Measurements from ENCODE around the gene HYAL3.

HYAL3 gene

GRCh38 chr3:50314342-50314741 is 15.1 kb upstream of the HYAL3 start:
- TF ChIP-seq GATA2 (IDR thresholded peaks at IDR 0.05; ENCODE audit: low read depth, low read length) (no peak), GATA3 (IDR thresholded peaks at IDR 0.05; ENCODE audit: low read depth, low read length) (no peak)

GRCh38 chr3:50304601-50305000 is 5.4 kb upstream of the HYAL3 start:
- no peak for TF ChIP-seq GATA2 (IDR thresholded peaks at IDR 0.05; ENCODE audit: low read depth, low read length)
- no peak for TF ChIP-seq GATA3 (IDR thresholded peaks at IDR 0.05; ENCODE audit: low read depth, low read length)

DNA sequence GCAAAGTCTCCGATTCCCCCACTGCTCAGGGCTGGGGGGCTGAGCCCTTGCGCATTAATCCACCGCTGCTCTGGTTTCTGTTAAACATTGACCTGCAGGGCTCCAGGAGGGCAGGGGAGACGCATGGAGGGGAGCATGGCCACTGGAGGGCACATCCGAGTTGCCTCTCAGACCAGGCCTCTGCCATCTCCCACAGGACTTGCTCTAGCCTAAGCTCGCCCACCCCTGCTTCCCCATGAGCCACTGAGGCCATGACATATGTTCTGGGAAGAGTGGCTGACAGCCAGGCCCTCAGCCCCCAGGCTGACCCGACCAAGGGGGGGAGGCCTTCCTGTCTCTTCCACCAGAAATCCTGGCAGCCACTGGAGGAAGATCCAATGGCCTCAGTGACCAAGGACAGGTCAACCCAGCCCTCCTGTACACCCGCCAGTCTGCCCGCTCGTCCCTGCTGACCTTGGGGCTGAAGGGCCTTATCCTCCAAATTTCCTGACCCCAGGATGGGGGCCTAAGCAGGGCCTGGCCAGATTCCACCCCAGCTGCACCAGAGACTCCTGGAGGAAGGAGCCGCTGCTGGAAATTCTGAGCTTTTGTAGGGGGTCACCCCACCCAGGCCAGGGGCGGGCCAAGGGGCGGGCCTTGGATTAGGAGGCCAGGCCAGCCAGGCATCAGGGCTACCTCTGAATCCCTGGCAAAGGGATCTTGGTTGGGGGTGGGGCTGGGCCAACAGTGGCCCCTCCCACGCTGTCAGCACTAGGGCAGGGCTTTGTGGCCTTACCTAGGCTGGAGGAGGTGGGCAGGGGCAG is 4.0 kb upstream of the HYAL3 start, which contains the start of gene HYAL1:
HYAL1 (minus strand) TSS at position 562 of the 803 bp plus-strand sequence. CDS start 618 bp downstream, outside the sequence.
- TF ChIP-seq GATA3 (IDR thresholded peaks at IDR 0.05; ENCODE audit: low read depth, low read length) = no peak
- TF ChIP-seq GATA2 (IDR thresholded peaks at IDR 0.05; ENCODE audit: low read depth, low read length) = no peak

GRCh38 chr3:50302095-50303012 is 3.1 kb upstream of the HYAL3 start:
- TF ChIP-seq GATA2 (IDR thresholded peaks at IDR 0.05; ENCODE audit: low read depth, low read length) (no peak), GATA3 (IDR thresholded peaks at IDR 0.05; ENCODE audit: low read depth, low read length) (no peak)

- TF ChIP-seq GATA3 (IDR thresholded peaks at IDR 0.05; ENCODE audit: low read depth, low read length) (no peak), GATA2 (IDR thresholded peaks at IDR 0.05; ENCODE audit: low read depth, low read length) (no peak)
Measured at GRCh38 chr3:50300681-50301254, 1.6 kb upstream of the HYAL3 start.

DNA sequence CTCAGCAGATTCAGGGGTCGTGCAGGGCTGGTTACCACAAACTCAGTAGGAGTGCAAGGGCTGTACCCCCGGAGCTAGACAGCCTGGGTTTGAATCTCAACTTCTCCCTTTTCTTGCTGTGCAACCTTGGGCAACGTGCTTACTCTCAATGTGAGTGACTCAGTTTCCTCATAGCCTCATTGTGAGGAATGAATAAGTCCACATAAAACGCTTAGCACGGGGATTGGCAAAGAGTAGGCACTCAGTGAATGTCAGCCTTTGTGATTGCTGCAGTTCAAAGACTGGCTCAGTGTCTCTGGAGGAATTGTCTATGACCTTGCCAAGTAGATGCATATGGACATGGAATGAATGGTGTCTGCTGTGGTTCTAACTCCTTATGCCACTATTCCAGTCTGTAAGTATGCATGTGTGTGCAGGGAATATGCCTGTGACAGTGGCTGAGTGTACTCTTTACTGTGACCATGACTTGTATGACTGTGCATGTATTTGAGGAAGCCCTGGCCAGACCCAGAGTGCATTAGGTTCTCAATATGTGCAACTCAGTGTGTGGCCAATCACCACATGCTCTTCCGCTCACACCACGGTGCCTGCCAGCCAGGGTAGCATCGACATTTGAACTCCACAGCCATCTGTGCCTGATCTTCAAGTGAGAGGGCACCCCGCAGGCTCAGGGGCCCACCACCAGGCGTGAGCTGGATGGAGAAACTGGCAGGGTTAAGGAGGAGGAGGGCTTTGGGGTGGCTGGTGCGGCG is 900 bp upstream of the HYAL3 start:
- no peak for TF ChIP-seq GATA3 (IDR thresholded peaks at IDR 0.05; ENCODE audit: low read depth, low read length)
- no peak for TF ChIP-seq GATA2 (IDR thresholded peaks at IDR 0.05; ENCODE audit: low read depth, low read length)

GRCh38 chr3:50299638-50299928 is 378 bp upstream of the HYAL3 start:
- no peak for TF ChIP-seq GATA3 (IDR thresholded peaks at IDR 0.05; ENCODE audit: low read depth, low read length)
- TF ChIP-seq GATA2 (IDR thresholded peaks at IDR 0.05; ENCODE audit: low read depth, low read length) = no peak

DNA sequence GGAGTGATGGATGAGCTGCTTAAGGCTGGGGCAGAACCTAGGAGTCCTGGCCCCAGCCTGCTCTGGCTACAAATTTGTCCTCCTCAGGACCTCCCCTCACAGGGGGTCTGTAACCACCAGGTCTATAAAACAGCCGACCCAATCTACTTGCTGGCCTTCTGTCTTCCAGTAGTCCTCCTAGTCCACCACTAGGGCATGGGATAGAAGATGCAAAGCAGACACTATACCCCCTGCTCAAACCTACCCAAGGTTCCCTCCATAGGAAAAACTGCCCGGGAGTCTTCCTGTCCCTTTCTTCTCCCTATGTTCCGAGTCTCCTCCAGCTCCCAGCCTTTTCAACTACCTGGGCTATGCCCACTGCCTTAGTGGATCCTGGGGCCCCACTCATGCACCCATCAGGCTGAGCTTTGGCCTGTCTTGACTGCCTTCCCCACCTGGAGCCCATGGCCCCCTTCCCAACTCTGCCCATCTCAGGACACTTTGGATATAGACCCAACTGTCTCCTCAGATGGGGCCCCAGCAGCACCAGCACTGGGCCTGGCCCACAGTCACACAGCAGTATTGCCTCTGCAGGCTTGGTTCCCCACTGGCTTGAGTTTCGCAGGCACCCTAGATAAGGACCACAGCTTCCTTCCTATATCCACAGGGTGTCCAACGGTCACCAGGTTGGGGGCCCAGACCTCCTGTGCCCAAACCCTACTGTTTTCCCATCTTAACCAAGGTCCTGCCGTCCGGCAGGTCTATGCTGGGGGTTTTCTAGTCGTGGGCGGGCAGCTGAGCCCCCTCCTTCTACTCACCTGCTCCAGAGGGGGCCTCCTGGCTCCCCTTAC is 1.1 kb downstream of the HYAL3 start:
- TF ChIP-seq GATA2 (IDR thresholded peaks at IDR 0.05; ENCODE audit: low read depth, low read length) (no peak), GATA3 (IDR thresholded peaks at IDR 0.05; ENCODE audit: low read depth, low read length) (no peak)

DNA sequence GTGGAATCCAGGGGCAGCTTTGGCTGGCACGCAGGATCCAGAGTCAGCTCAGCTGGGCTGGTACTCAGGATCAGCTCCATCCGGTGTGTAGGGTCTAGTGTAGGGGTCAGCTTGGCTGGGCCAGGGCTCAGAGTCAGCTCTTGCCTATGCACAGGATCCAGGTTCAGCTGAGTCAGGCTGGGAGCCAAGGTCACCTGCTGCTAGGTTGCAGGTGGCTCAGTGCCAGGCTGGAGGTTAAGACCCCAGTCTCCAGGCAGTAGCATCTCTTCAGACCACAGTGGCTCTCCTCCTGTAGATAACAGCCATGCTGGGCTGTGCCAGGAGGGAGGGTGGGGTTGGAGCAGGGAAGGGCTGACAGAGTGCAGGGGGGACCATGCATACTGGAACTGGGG is 1.8 kb downstream of the HYAL3 start:
- TF ChIP-seq GATA2 (IDR thresholded peaks at IDR 0.05; ENCODE audit: low read depth, low read length) = no peak
- TF ChIP-seq GATA3 (IDR thresholded peaks at IDR 0.05; ENCODE audit: low read depth, low read length) = no peak

- no peak for TF ChIP-seq GATA2 (IDR thresholded peaks at IDR 0.05; ENCODE audit: low read depth, low read length)
- no peak for TF ChIP-seq GATA3 (IDR thresholded peaks at IDR 0.05; ENCODE audit: low read depth, low read length)
Measured at GRCh38 chr3:50296721-50297383, 2.4 kb downstream of the HYAL3 start.

GRCh38 chr3:50295553-50296431 is 3.4 kb downstream of the HYAL3 start:
- no peak for TF ChIP-seq GATA3 (IDR thresholded peaks at IDR 0.05; ENCODE audit: low read depth, low read length)
- TF ChIP-seq GATA2 (IDR thresholded peaks at IDR 0.05; ENCODE audit: low read depth, low read length) = no peak

All from SH-SY5Y (cell line).